Ovary (tissue), 3 donors: ENCODE measurements around the gene DPYSL3.

Experiments
- CTCF ChIP-seq, 3 donors: fragments of 450-650 bp in 2 of 3; fragments of 200-600 bp in 1 of 3; IDR thresholded peaks; one replicate each; pipeline versions ENCODE4 v1.5.1 to v1.8.0; 2016 to 2022; ENCODE audit warnings: antibody characterized with exemption in 3 of 3, mild to moderate bottlenecking in 1 of 3
- EP300 ChIP-seq: sonication (generic); formaldehyde crosslinking; IDR thresholded peaks from one replicate; pipeline ENCODE4 v1.6.1; 2017; ENCODE audit warnings: antibody characterized with exemption
- POLR2A ChIP-seq: fragments of 450-650 bp; IDR thresholded peaks from one replicate; pipeline ENCODE4 v1.6.1; 2017; ENCODE audit warnings: antibody characterized with exemption, mild to moderate bottlenecking, moderate library complexity
- donor health status: DM: no; HTN: no; CAD: no.

GRCh38 chr5:147555176-147555575 lies 45.3 kb upstream of the DPYSL3 start:
- no peak for TF ChIP-seq CTCF (IDR thresholded peaks at IDR 0.05)
- no peak for TF ChIP-seq EP300
- no peak for TF ChIP-seq POLR2A
